Chondrocyte (in vitro differentiated cells): ENCODE measurements around the gene DMD. TPM values are rescaled to one million over a fixed set of nuclear protein-coding genes. Genes with fewer than 3 reads are reported as not detected.

Experiments
- DNase-seq: peaks from one replicate; pipeline ENCODE4 v3.0.0; 2021; ENCODE audit warnings: mixed read lengths, low spot score
- H3K27ac Mint-ChIP-seq: one replicate; pipeline ENCODE4 v1.8.0; 2021; ENCODE audit warnings: mild to moderate bottlenecking, moderate library complexity, mixed read lengths; ENCODE audit not compliant: unreplicated experiment
- H3K27me3 Mint-ChIP-seq: 2 replicates; pipeline ENCODE4 v1.8.0; 2021; ENCODE audit warnings: low read depth, mixed read lengths
- H3K36me3 Mint-ChIP-seq: 2 replicates; pipeline ENCODE4 v1.8.0; 2021; ENCODE audit warnings: low read depth, mixed read lengths
- H3K4me1 Mint-ChIP-seq: 2 replicates; pipeline ENCODE4 v1.8.0; 2021; ENCODE audit warnings: low read depth, mild to moderate bottlenecking, mixed read lengths
- H3K4me3 Mint-ChIP-seq: one replicate; pipeline ENCODE4 v1.8.0; 2021; ENCODE audit warnings: mild to moderate bottlenecking, moderate library complexity, mixed read lengths; ENCODE audit not compliant: unreplicated experiment
- H3K9me3 Mint-ChIP-seq: 2 replicates; pipeline ENCODE4 v1.8.0; 2021; ENCODE audit warnings: low read depth, mixed read lengths
- CTCF ChIP-seq: fragments of 200-600 bp; sonication (generic); IDR thresholded peaks from 2 replicates; pipeline ENCODE4 v1.5.0; 2021; ENCODE audit warnings: antibody characterized with exemption, mild to moderate bottlenecking, moderate library complexity
- total RNA-seq: library from RNA; stranded (reverse); gene quantifications from 3 replicates; pipeline ENCODE4 v1.2.1, GENCODE V29; 2021

The DMD gene
- total RNA-seq, 1 donor from 2014 or later, result 201 TPM

- no peak for DNase-seq
- TF ChIP-seq CTCF, result no peak
- H3K36me3 Mint-ChIP-seq, result no peaks in the 10 kb centered on the region
- H3K4me1 Mint-ChIP-seq, result peaks cover 27% of the 10 kb centered on the region
- no peak overlapping the region for H3K27ac Mint-ChIP-seq
- no peaks in the 10 kb centered on the region for H3K27me3 Mint-ChIP-seq
- H3K9me3 Mint-ChIP-seq, result peaks cover 12% of the 10 kb centered on the region
- H3K4me3 Mint-ChIP-seq, result no peak overlapping the region
Measured at GRCh38 chrX:31550158-31550557, 1661.2 kb downstream of the DMD start.

- Mint-ChIP-seq H3K36me3 (no peaks in the 10 kb centered on the region), H3K27me3 (no peaks in the 10 kb centered on the region), H3K4me1 (peaks cover 35% of the 10 kb centered on the region), H3K4me3 (no peak overlapping the region), H3K27ac (no peak overlapping the region), H3K9me3 (peaks cover 9% of the 10 kb centered on the region)
- TF ChIP-seq CTCF, result no peak
- no peak for DNase-seq
Measured at GRCh38 chrX:31547816-31548215, 1663.5 kb downstream of the DMD start.

- peaks cover 35% of the 10 kb centered on the region for H3K4me1 Mint-ChIP-seq
- no peaks in the 10 kb centered on the region for H3K36me3 Mint-ChIP-seq
- H3K9me3 Mint-ChIP-seq, result peaks cover 9% of the 10 kb centered on the region
- no peaks in the 10 kb centered on the region for H3K27me3 Mint-ChIP-seq
- no peak for TF ChIP-seq CTCF
- no peak overlapping the region for H3K4me3 Mint-ChIP-seq
- no peak for DNase-seq
- no peak overlapping the region for H3K27ac Mint-ChIP-seq
Measured at GRCh38 chrX:31547416-31547815, 1663.9 kb downstream of the DMD start.

- TF ChIP-seq CTCF, result no peak
- no peaks in the 10 kb centered on the region for H3K36me3 Mint-ChIP-seq
- H3K27me3 Mint-ChIP-seq, result no peaks in the 10 kb centered on the region
- DNase-seq, result no peak
- H3K27ac Mint-ChIP-seq, result peak overlapping the region; percentile 41
- H3K9me3 Mint-ChIP-seq, result peaks cover 16% of the 10 kb centered on the region
- peaks cover 35% of the 10 kb centered on the region for H3K4me1 Mint-ChIP-seq
- no peak overlapping the region for H3K4me3 Mint-ChIP-seq
Measured at GRCh38 chrX:31546126-31546525, 1665.2 kb downstream of the DMD start.

- no peak overlapping the region for H3K4me3 Mint-ChIP-seq
- H3K4me1 Mint-ChIP-seq, result peaks cover 35% of the 10 kb centered on the region
- no peaks in the 10 kb centered on the region for H3K36me3 Mint-ChIP-seq
- H3K27me3 Mint-ChIP-seq, result no peaks in the 10 kb centered on the region
- DNase-seq, result no peak
- no peak overlapping the region for H3K27ac Mint-ChIP-seq
- TF ChIP-seq CTCF, result no peak
- H3K9me3 Mint-ChIP-seq, result peaks cover 18% of the 10 kb centered on the region
Measured at GRCh38 chrX:31545726-31546125, 1665.6 kb downstream of the DMD start.
